WERI-Rb-1 (cell line): ENCODE data around the gene ATXN1.

Experiments
- DNase-seq: peaks from one replicate; pipeline ENCODE4 v3.0.0-alpha.2; 2020
- H3K27ac ChIP-seq: fragments of 250-450 bp; sonication (Bioruptor Pico); 2 replicates; pipeline ENCODE4 v1.5.1; 2020; ENCODE audit warnings: mild to moderate bottlenecking, moderate library complexity
- H3K27me3 ChIP-seq: fragments of 250-450 bp; sonication (Bioruptor Pico); 2 replicates; pipeline ENCODE4 v1.5.1; 2021; ENCODE audit warnings: mild to moderate bottlenecking, low read depth, moderate library complexity; ENCODE audit not compliant: insufficient read depth, severe bottlenecking
- H3K36me3 ChIP-seq: fragments of 250-450 bp; sonication (Bioruptor Pico); 2 replicates; pipeline ENCODE4 v1.5.1; 2020; ENCODE audit warnings: mild to moderate bottlenecking, moderate library complexity
- H3K4me3 ChIP-seq: 2 replicates; pipeline ENCODE4 v1.5.1; 2011; ENCODE audit warnings: low read depth, mild to moderate bottlenecking, control low read depth, low read length
- H3K9me3 ChIP-seq: fragments of 250-450 bp; sonication (Bioruptor Pico); 2 replicates; pipeline ENCODE4 v1.5.1; 2021; ENCODE audit warnings: mild to moderate bottlenecking, moderate library complexity; ENCODE audit not compliant: severe bottlenecking
- CTCF ChIP-seq: IDR thresholded peaks from 2 replicates; pipeline ENCODE4 v1.5.1; 2011; ENCODE audit warnings: low read depth, mild to moderate bottlenecking, control low read depth, inconsistent platforms, low read length

Gene ATXN1

GRCh38 chr6:16778521-16778920, 17.3 kb upstream of the ATXN1 start:
- TF ChIP-seq CTCF, result no peak
- H3K4me3 ChIP-seq, result no peak overlapping the region
- no peaks in the 10 kb centered on the region for H3K9me3 ChIP-seq
- H3K36me3 ChIP-seq, result no peaks in the 10 kb centered on the region
- H3K27ac ChIP-seq, result no peak overlapping the region
- H3K27me3 ChIP-seq, result no peaks in the 10 kb centered on the region
- DNase-seq, result no peak

- H3K9me3 ChIP-seq, result no peaks in the 10 kb centered on the region
- no peaks in the 10 kb centered on the region for H3K27me3 ChIP-seq
- no peaks in the 10 kb centered on the region for H3K36me3 ChIP-seq
- H3K4me3 ChIP-seq, result no peak overlapping the region
- no peak for DNase-seq
- H3K27ac ChIP-seq, result no peak overlapping the region
- TF ChIP-seq CTCF, result no peak
These were observed 16.5 kb upstream of the ATXN1 start for GRCh38 chr6:16777794-16778193.

GRCh38 chr6:16776394-16777017, 15.2 kb upstream of the ATXN1 start:
- no peak for TF ChIP-seq CTCF
- H3K27ac ChIP-seq, result no peak overlapping the region

GRCh38 chr6:16774437-16774836, 13.2 kb upstream of the ATXN1 start:
- H3K27ac ChIP-seq, result no peak overlapping the region
- H3K36me3 ChIP-seq, result no peaks in the 10 kb centered on the region
- no peaks in the 10 kb centered on the region for H3K9me3 ChIP-seq
- no peak for DNase-seq
- H3K27me3 ChIP-seq, result no peaks in the 10 kb centered on the region
- no peak for TF ChIP-seq CTCF
- H3K4me3 ChIP-seq, result no peak overlapping the region

More at GRCh38 chr6:16776394-16777017, 15.2 kb upstream of the ATXN1 start:
- DNase-seq, result no peak
- H3K36me3 ChIP-seq, result no peaks in the 10 kb centered on the region
- no peaks in the 10 kb centered on the region for H3K9me3 ChIP-seq
- H3K4me3 ChIP-seq, result no peak overlapping the region
- no peaks in the 10 kb centered on the region for H3K27me3 ChIP-seq

GRCh38 chr6:16773362-16773761, 12.1 kb upstream of the ATXN1 start:
- H3K36me3 ChIP-seq, result no peaks in the 10 kb centered on the region
- H3K27ac ChIP-seq, result no peak overlapping the region
- no peak overlapping the region for H3K4me3 ChIP-seq
- no peak for TF ChIP-seq CTCF
- DNase-seq, result no peak
- H3K9me3 ChIP-seq, result no peaks in the 10 kb centered on the region
- H3K27me3 ChIP-seq, result no peaks in the 10 kb centered on the region
